OCI-LY1 (cell line): Measurements from ENCODE around the gene GKN2.

ENCODE experiments used
- H2AFZ ChIP-seq: fragments of 200-600 bp; sonication (generic), shearing (Covaris generic); 2 replicates; pipeline ENCODE4 v1.6.0; 2014; ENCODE audit warnings: antibody characterized with exemption, mild to moderate bottlenecking, low read length
- H3F3A ChIP-seq: fragments of 200-600 bp; sonication (generic), shearing (Covaris generic); 2 replicates; pipeline ENCODE4 v1.6.0; 2014; ENCODE audit warnings: mild to moderate bottlenecking, antibody characterized with exemption, low read length, moderate library complexity; ENCODE audit not compliant: insufficient read depth
- H3K27ac ChIP-seq: fragments of 200-600 bp; sonication (generic); 2 replicates; pipeline ENCODE4 v1.5.1; 2014; ENCODE audit warnings: low read length, mixed run types, mild to moderate bottlenecking, low read depth; ENCODE audit not compliant: poor library complexity, severe bottlenecking
- H3K27me3 ChIP-seq: fragments of 200-600 bp; sonication (generic); 2 replicates; pipeline ENCODE4 v1.6.0; 2014; ENCODE audit warnings: antibody characterized with exemption, mild to moderate bottlenecking, low read length, moderate library complexity; ENCODE audit not compliant: insufficient read depth
- H3K36me3 ChIP-seq: fragments of 200-600 bp; sonication (generic); 2 replicates; pipeline ENCODE4 v1.6.1; 2014; ENCODE audit warnings: mild to moderate bottlenecking, antibody characterized with exemption, low read length, moderate library complexity, mixed read lengths; ENCODE audit not compliant: insufficient read depth
- H3K4me1 ChIP-seq: fragments of 200-600 bp; sonication (generic); 2 replicates; pipeline ENCODE4 v1.5.1; 2014; ENCODE audit warnings: mild to moderate bottlenecking, low read length, moderate library complexity; ENCODE audit not compliant: insufficient read depth, severe bottlenecking
- H3K4me2 ChIP-seq: fragments of 200-600 bp; sonication (generic), shearing (Covaris generic); 2 replicates; pipeline ENCODE4 v1.6.1; 2014; ENCODE audit warnings: low read length
- H3K4me3 ChIP-seq: fragments of 200-600 bp; sonication (generic); 2 replicates; pipeline ENCODE4 v1.5.1; 2014; ENCODE audit warnings: low read length, low read depth, mild to moderate bottlenecking, mixed read lengths; ENCODE audit not compliant: poor library complexity, severe bottlenecking
- H3K79me2 ChIP-seq: fragments of 200-600 bp; shearing (Covaris generic); 2 replicates; pipeline ENCODE4 v1.6.1; 2016; ENCODE audit warnings: mixed run types, low read length, mixed read lengths; ENCODE audit not compliant: insufficient read depth
- H3K9ac ChIP-seq: fragments of 200-600 bp; sonication (generic), shearing (Covaris generic); 2 replicates; pipeline ENCODE4 v1.6.1; 2014; ENCODE audit warnings: mild to moderate bottlenecking, low read length, mixed read lengths
- H3K9me2 ChIP-seq: fragments of 200-600 bp; sonication (generic), shearing (Covaris generic); 2 replicates; pipeline ENCODE4 v1.6.1; 2014; ENCODE audit warnings: low read depth, mild to moderate bottlenecking, low read length, mixed read lengths
- H3K9me3 ChIP-seq: fragments of 200-600 bp; shearing (Covaris generic); 2 replicates; pipeline ENCODE4 v1.6.1; 2014; ENCODE audit warnings: low read length, mixed read lengths
- H4K20me1 ChIP-seq: fragments of 200-600 bp; sonication (generic), shearing (Covaris generic); 2 replicates; pipeline ENCODE4 v1.6.0; 2016; ENCODE audit warnings: mild to moderate bottlenecking, low read length; ENCODE audit not compliant: insufficient read depth
- CTCF ChIP-seq: fragments of 200-600 bp; sonication (generic), shearing (Covaris generic); IDR thresholded peaks from 2 replicates; pipeline ENCODE4 v1.5.1; 2017; ENCODE audit warnings: mild to moderate bottlenecking, antibody characterized with exemption, low read length, moderate library complexity, mixed read lengths
- EZH2 ChIP-seq: fragments of 200-600 bp; sonication (generic), shearing (Covaris generic); IDR thresholded peaks from 2 replicates; pipeline ENCODE4 v1.8.0; 2017; ENCODE audit warnings: borderline replicate concordance, mixed run types, mild to moderate bottlenecking, antibody characterized with exemption, low read length, moderate library complexity, mixed read lengths

Gene GKN2

GRCh38 chr2:68915393-68915792 is 37.3 kb downstream of the GKN2 start:
- H3K36me3 ChIP-seq, result no peaks in the 10 kb centered on the region
- no peak overlapping the region for H2AFZ ChIP-seq
- no peak overlapping the region for H3K9ac ChIP-seq
- H3K4me2 ChIP-seq, result no peak overlapping the region
- H3F3A ChIP-seq, result no peaks in the 10 kb centered on the region
- H3K4me3 ChIP-seq, result no peak overlapping the region
- TF ChIP-seq CTCF, result no peak
- no peak for TF ChIP-seq EZH2
- no peaks in the 10 kb centered on the region for H3K9me3 ChIP-seq
- no peaks in the 10 kb centered on the region for H3K27me3 ChIP-seq
- no peaks in the 10 kb centered on the region for H4K20me1 ChIP-seq
- H3K4me1 ChIP-seq, result no peaks in the 10 kb centered on the region
- no peak overlapping the region for H3K27ac ChIP-seq
- H3K79me2 ChIP-seq, result no peaks in the 10 kb centered on the region
- H3K9me2 ChIP-seq, result no peaks in the 10 kb centered on the region

DNA sequence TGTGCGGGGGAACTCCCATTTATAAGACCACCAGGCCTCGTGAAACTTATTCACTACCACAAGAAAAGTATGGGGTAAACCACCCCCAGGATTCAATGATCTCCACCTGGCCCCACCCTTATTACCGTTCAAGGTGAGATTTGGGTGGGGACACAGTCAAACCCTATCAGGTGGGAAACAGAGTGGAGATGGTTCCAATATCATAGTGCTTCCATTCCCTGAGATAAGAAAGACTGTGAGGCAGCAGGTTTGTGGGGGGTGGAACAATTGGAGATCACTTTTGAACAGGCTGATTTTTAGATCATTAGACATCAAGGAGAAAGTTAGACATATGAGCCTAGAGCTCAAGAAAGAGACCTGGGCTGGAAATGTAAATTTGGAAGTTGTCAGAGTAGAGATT is 39.3 kb downstream of the GKN2 start:
- H3F3A ChIP-seq, result no peaks in the 10 kb centered on the region
- H3K4me2 ChIP-seq, result no peak overlapping the region
- H3K9ac ChIP-seq, result no peak overlapping the region
- H3K27me3 ChIP-seq, result no peaks in the 10 kb centered on the region
- no peaks in the 10 kb centered on the region for H3K9me2 ChIP-seq
- no peaks in the 10 kb centered on the region for H3K79me2 ChIP-seq
- no peak overlapping the region for H3K4me3 ChIP-seq
- peaks cover 11% of the 10 kb centered on the region for H3K4me1 ChIP-seq
- no peaks in the 10 kb centered on the region for H3K9me3 ChIP-seq
- H2AFZ ChIP-seq, result no peak overlapping the region
- no peaks in the 10 kb centered on the region for H3K36me3 ChIP-seq
- H3K27ac ChIP-seq, result no peak overlapping the region
- TF ChIP-seq CTCF (no peak), EZH2 (no peak)
- H4K20me1 ChIP-seq, result no peaks in the 10 kb centered on the region

DNA sequence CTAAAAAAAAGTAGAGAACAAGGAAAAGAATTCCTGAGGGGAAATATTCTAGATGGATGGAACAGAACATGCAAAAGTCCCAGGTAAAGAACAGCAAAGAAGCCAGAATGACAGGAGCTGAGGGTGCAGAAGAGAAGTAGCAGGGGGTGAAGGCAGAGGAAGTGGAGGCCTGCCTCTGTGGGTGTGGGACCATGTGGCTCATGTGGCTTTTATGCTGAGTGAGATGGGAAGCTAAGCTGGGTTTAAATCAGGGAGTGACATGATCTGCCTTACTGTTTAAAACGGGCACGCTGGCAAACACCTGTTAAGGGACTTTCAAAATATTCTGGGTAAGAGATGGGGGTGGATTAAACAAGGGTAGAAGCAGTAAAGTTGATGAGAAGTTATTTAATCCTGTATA is 40.0 kb downstream of the GKN2 start:
- TF ChIP-seq CTCF, result no peak
- no peak for TF ChIP-seq EZH2
- H4K20me1 ChIP-seq, result no peaks in the 10 kb centered on the region
- H3K79me2 ChIP-seq, result no peaks in the 10 kb centered on the region
- H3K27me3 ChIP-seq, result no peaks in the 10 kb centered on the region
- no peak overlapping the region for H3K4me2 ChIP-seq
- H3K36me3 ChIP-seq, result no peaks in the 10 kb centered on the region
- no peak overlapping the region for H2AFZ ChIP-seq
- no peaks in the 10 kb centered on the region for H3K9me2 ChIP-seq
- H3K9ac ChIP-seq, result no peak overlapping the region
- peaks cover 17% of the 10 kb centered on the region for H3K4me1 ChIP-seq
- no peak overlapping the region for H3K27ac ChIP-seq
- H3K4me3 ChIP-seq, result no peak overlapping the region
- H3F3A ChIP-seq, result no peaks in the 10 kb centered on the region
- H3K9me3 ChIP-seq, result no peaks in the 10 kb centered on the region
